CD4-positive, CD25-positive, alpha-beta regulatory T cell (primary cell): ENCODE results near the gene SBK3. TPM values are rescaled to one million over a fixed set of nuclear protein-coding genes. Genes with fewer than 3 reads are reported as not detected.
"Not testable (repeated sequence)": the region's sequence is repeated elsewhere in the genome, so short reads cannot be mapped to it uniquely, and the experiment has no call there.

Source experiments
- ATAC-seq, 2 donors: fragments of 150-1000 bp; cut with Tn5 transposase; one replicate each; pipeline ENCODE4 v1.10.0; 2021; ENCODE audit warnings: low read depth in 2 of 2, moderate number of reproducible peaks in 2 of 2, moderate library complexity in 1 of 2
- DNase-seq, 3 donors: peaks; one replicate each; pipeline versions ENCODE4 v3.0.0 to v3.0.0-alpha.2; 2012 to 2022; ENCODE audit warnings: mixed read lengths in 1 of 3
- H3K27ac ChIP-seq: one replicate; pipeline ENCODE4 v1.7.0; 2013; ENCODE audit warnings: mild to moderate bottlenecking, low read length; ENCODE audit not compliant: insufficient read depth, poor library complexity, severe bottlenecking
- H3K27me3 ChIP-seq: one replicate; pipeline ENCODE4 v1.7.0; 2013; ENCODE audit warnings: low read length; ENCODE audit not compliant: control insufficient read depth, insufficient read depth
- H3K36me3 ChIP-seq: one replicate; pipeline ENCODE4 v1.7.0; 2013; ENCODE audit warnings: mild to moderate bottlenecking, low read length, moderate library complexity; ENCODE audit not compliant: control insufficient read depth, insufficient read depth
- H3K4me1 ChIP-seq: 2 replicates; pipeline ENCODE4 v1.7.0; 2013; ENCODE audit warnings: mild to moderate bottlenecking, low read length; ENCODE audit not compliant: insufficient read depth, control insufficient read depth, poor library complexity, severe bottlenecking
- H3K4me3 ChIP-seq: one replicate; pipeline ENCODE4 v1.7.0; 2013; ENCODE audit warnings: low read depth, mild to moderate bottlenecking, low read length, moderate library complexity
- H3K9me3 ChIP-seq, 2 experiments: 1 replicate in 1 of 2; 2 replicates in 1 of 2; pipeline ENCODE4 v1.7.0; 2013; ENCODE audit warnings: low read length in 2 of 2, mild to moderate bottlenecking in 1 of 2, moderate library complexity in 1 of 2; ENCODE audit not compliant: control insufficient read depth in 2 of 2
- H3K27ac Mint-ChIP-seq, 3 donors: one replicate each; pipeline ENCODE4 v1.8.0; 2020 to 2022; ENCODE audit warnings: mild to moderate bottlenecking in 3 of 3, mixed read lengths in 3 of 3, moderate library complexity in 2 of 3
- H3K27me3 Mint-ChIP-seq: one replicate; pipeline ENCODE4 v1.8.0; 2022; ENCODE audit warnings: mild to moderate bottlenecking, mixed read lengths
- H3K36me3 Mint-ChIP-seq: one replicate; pipeline ENCODE4 v1.8.0; 2020; ENCODE audit warnings: mixed read lengths
- H3K4me1 Mint-ChIP-seq, 4 donors: one replicate each; pipeline ENCODE4 v1.8.0; 2020 to 2022; ENCODE audit warnings: mixed read lengths in 4 of 4, mild to moderate bottlenecking in 1 of 4
- H3K4me3 Mint-ChIP-seq, 4 donors: one replicate each; pipeline ENCODE4 v1.8.0; 2020 to 2022; ENCODE audit warnings: mild to moderate bottlenecking in 4 of 4, mixed read lengths in 4 of 4, moderate library complexity in 3 of 4
- H3K9me3 Mint-ChIP-seq, 7 donors: one replicate each; pipeline ENCODE4 v1.8.0; 2020 to 2022; ENCODE audit warnings: mixed read lengths in 7 of 7, mild to moderate bottlenecking in 3 of 7, moderate library complexity in 2 of 7
- polyA plus RNA-seq, 4 donors: library from polyadenylated mRNA; unstranded; fragments of 300-500 nt; fragmentation: Illumina TruSeq; gene quantifications; one replicate each; pipeline ENCODE4 v1.2.3, GENCODE V29; 2021
- total RNA-seq: library from RNA; stranded (reverse); gene quantifications from one replicate; pipeline ENCODE4 v1.2.3, GENCODE V29; 2022

Gene SBK3
- total and polyA plus RNA-seq, 5 donors from 2014 or later, result not detected

GRCh38 chr19:55500368-55500952 is 44.9 kb downstream of the SBK3 start:
- Mint-ChIP-seq H3K27ac (no peak overlapping the region), H3K4me3 (peak overlapping the region in 1 of 4 donors; percentile 54), H3K36me3 (peaks cover 4% of the 10 kb centered on the region), H3K9me3 (no peaks in the 10 kb centered on the region), H3K4me1 (peaks cover 0 to 17% (median 7%) of the 10 kb centered on the region in 4 donors), H3K27me3 (peaks cover 8% of the 10 kb centered on the region)
- H3K9me3 ChIP-seq, result no peaks in the 10 kb centered on the region
- H3K4me3 ChIP-seq, result no peak overlapping the region
- H3K27me3 ChIP-seq, result no peaks in the 10 kb centered on the region
- no peak for DNase-seq
- H3K36me3 ChIP-seq, result no peaks in the 10 kb centered on the region
- no peak for ATAC-seq
- peaks cover 11% of the 10 kb centered on the region for H3K4me1 ChIP-seq
- H3K27ac ChIP-seq, result no peak overlapping the region

- Histone ChIP-seq H3K36me3 (no peaks in the 10 kb centered on the region), H3K4me3 (no peak overlapping the region), H3K9me3 (no peaks in the 10 kb centered on the region), H3K27me3 (no peaks in the 10 kb centered on the region), H3K4me1 (peaks cover 1% of the 10 kb centered on the region), H3K27ac (no peak overlapping the region)
- no peaks in the 10 kb centered on the region for H3K9me3 Mint-ChIP-seq
- no peak overlapping the region for H3K4me3 Mint-ChIP-seq
- H3K4me1 Mint-ChIP-seq, result peaks cover 0 to 14% (median 3%) of the 10 kb centered on the region in 4 donors
- DNase-seq (no peak), ATAC-seq (no peak)
- H3K27ac Mint-ChIP-seq, result no peak overlapping the region
- no peaks in the 10 kb centered on the region for H3K27me3 Mint-ChIP-seq
- peaks cover 4% of the 10 kb centered on the region for H3K36me3 Mint-ChIP-seq
Measured at GRCh38 chr19:55498246-55498840, 47.0 kb downstream of the SBK3 start.

GRCh38 chr19:55497763-55498162 is 47.6 kb downstream of the SBK3 start:
- ATAC-seq, result no peak
- H3K4me3 Mint-ChIP-seq, result no peak overlapping the region
- Histone ChIP-seq H3K9me3 (no peaks in the 10 kb centered on the region), H3K4me3 (no peak overlapping the region), H3K36me3 (no peaks in the 10 kb centered on the region), H3K27ac (no peak overlapping the region), H3K27me3 (no peaks in the 10 kb centered on the region), H3K4me1 (no peaks in the 10 kb centered on the region)
- DNase-seq, result no peak
- peaks cover 0 to 11% (median 3%) of the 10 kb centered on the region in 4 donors for H3K4me1 Mint-ChIP-seq
- H3K36me3 Mint-ChIP-seq, result peaks cover 4% of the 10 kb centered on the region
- H3K27ac Mint-ChIP-seq, result peak overlapping the region in 1 of 3 donors; percentile 44
- no peaks in the 10 kb centered on the region for H3K9me3 Mint-ChIP-seq
- no peaks in the 10 kb centered on the region for H3K27me3 Mint-ChIP-seq

DNA sequence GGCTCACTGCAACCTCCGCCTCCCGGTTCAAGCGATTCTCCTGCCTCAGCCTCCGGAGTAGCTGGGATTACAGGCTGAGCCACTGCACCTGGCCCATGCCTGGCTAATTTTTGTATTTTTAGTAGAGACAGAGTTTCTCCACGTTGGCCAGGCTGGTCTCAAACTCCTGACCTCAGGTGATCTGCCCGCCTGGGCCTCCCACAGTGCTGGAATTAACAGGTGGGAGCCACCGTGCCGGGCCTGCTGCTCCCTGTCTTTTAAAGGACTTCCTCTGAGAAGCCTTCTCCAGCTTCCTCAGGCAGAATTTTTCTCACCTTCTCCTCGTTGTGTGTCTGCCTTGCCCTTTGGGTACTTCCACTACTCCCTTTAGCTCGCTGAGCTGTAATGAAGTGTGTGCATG is 48.5 kb downstream of the SBK3 start:
- not testable (repeated sequence) for H3K9me3 ChIP-seq

GRCh38 chr19:55495646-55496349 is 49.5 kb downstream of the SBK3 start:
- no peaks in the 10 kb centered on the region for H3K36me3 ChIP-seq
- Mint-ChIP-seq H3K36me3 (peaks cover 4% of the 10 kb centered on the region), H3K9me3 (no peaks in the 10 kb centered on the region), H3K27ac (peak overlapping the region in 1 of 3 donors; percentile 59), H3K4me3 (no peak overlapping the region), H3K27me3 (no peaks in the 10 kb centered on the region), H3K4me1 (peaks cover 0 to 6% (median 0%) of the 10 kb centered on the region in 4 donors)
- DNase-seq (no peak), ATAC-seq (no peak)
- no peak overlapping the region for H3K4me3 ChIP-seq
- no peaks in the 10 kb centered on the region for H3K9me3 ChIP-seq
- H3K27me3 ChIP-seq, result no peaks in the 10 kb centered on the region
- no peak overlapping the region for H3K27ac ChIP-seq
- H3K4me1 ChIP-seq, result no peaks in the 10 kb centered on the region

More for the DNA sequence above, 48.5 kb downstream of the SBK3 start:
- H3K27ac Mint-ChIP-seq, ATAC-seq, H3K27me3 Mint-ChIP-seq, H3K4me3 Mint-ChIP-seq, H3K9me3 Mint-ChIP-seq, DNase-seq, H3K4me1 ChIP-seq, H3K27ac ChIP-seq, H3K36me3 Mint-ChIP-seq, H3K27me3 ChIP-seq, H3K4me3 ChIP-seq, H3K4me1 Mint-ChIP-seq, H3K36me3 ChIP-seq: not testable (repeated sequence)

DNA sequence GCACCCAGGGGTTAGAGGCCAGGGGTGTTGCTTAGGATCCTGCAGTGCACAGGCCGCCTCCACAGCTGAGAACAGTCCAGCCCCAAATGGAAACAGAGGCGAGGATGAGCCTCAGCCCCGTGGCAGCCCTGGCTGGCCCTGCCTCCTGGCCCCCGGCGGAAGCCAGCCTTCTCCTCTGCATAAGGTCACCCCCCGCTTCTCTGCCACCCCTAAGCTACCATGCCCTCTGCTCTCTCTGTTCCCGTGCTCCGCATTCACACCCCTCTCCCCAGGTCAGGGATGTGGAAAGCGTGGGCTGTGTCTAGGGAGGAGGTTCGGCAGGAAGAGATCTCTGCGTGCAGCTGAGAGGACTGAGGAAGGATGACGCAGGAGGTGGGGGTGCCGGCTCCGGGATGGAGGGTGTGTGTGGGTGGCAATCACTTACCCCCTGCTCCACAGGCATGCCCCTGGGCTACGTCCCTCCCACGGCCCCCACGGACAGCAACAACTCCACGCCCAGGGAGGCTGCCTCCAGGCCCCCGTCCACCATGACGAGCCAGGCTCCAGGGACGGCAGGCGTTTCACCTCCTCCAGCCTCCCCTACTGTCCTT is 51.1 kb downstream of the SBK3 start:
- no peak overlapping the region for H3K27ac ChIP-seq
- Mint-ChIP-seq H3K27me3 (no peaks in the 10 kb centered on the region), H3K4me1 (peaks cover 0 to 6% (median 0%) of the 10 kb centered on the region in 4 donors), H3K36me3 (peaks cover 4% of the 10 kb centered on the region), H3K27ac (no peak overlapping the region), H3K4me3 (peak overlapping the region; percentile 19 to 91 (median 74)), H3K9me3 (no peaks in the 10 kb centered on the region)
- ATAC-seq, result peak; percentile 31
- no peaks in the 10 kb centered on the region for H3K4me1 ChIP-seq
- H3K27me3 ChIP-seq, result no peaks in the 10 kb centered on the region
- no peak for DNase-seq
- H3K9me3 ChIP-seq, result no peaks in the 10 kb centered on the region
- H3K4me3 ChIP-seq, result no peak overlapping the region
- no peaks in the 10 kb centered on the region for H3K36me3 ChIP-seq

DNA sequence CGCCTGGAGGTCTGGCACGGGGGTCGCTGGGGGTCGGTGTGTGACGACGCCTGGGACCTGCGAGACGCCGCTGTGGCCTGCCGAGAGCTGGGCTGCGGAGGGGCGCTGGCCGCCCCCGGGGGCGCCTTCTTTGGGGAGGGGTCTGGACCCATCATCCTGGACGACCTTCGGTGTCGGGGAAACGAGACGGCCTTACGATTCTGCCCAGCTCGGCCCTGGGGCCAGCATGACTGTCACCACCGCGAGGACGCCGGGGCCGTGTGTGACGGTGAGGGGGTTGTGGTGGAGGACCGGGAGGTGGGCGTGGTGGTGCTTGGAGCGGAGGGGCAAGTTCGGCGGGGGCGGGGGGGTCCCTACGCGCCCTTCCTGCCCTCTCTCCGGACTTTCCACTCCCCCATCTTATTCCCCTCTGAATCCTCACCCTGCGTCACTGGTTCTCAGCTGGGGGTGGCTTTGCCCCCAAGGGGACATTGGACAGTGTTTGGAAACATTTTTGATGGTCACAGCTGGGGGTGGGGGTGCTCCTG is 51.6 kb downstream of the SBK3 start:
- H3K4me3 ChIP-seq, result no peak overlapping the region
- Mint-ChIP-seq H3K27ac (no peak overlapping the region), H3K36me3 (peaks cover 4% of the 10 kb centered on the region), H3K9me3 (no peaks in the 10 kb centered on the region), H3K27me3 (no peaks in the 10 kb centered on the region), H3K4me1 (peaks cover 0 to 6% (median 0%) of the 10 kb centered on the region in 4 donors), H3K4me3 (no peak overlapping the region)
- no peak for ATAC-seq
- H3K27ac ChIP-seq, result no peak overlapping the region
- no peaks in the 10 kb centered on the region for H3K4me1 ChIP-seq
- H3K27me3 ChIP-seq, result no peaks in the 10 kb centered on the region
- no peak for DNase-seq
- H3K36me3 ChIP-seq, result no peaks in the 10 kb centered on the region
- H3K9me3 ChIP-seq, result no peaks in the 10 kb centered on the region
